GM12878 (cell line): ENCODE results near the gene C2. TPM values are rescaled to one million over a fixed set of nuclear protein-coding genes. Genes with fewer than 3 reads are reported as not detected.
"Not testable (repeated sequence)": the region's sequence is repeated elsewhere in the genome, so short reads cannot be mapped to it uniquely, and the experiment has no call there.

Experiments used
- ATAC-seq: fragments of 200-7000 bp; cut with Tn5 transposase; 3 replicates; pipeline ENCODE4 v1.9.1; 2020; ENCODE audit warnings: mild to moderate bottlenecking, moderate library complexity
- BruUV-seq: library from RNA; stranded (reverse); fragments of 400-500 nt; replicated peaks from 2 replicates; lab custom pipeline; 2021; lab: Mats Ljungman, UMichigan
- CTCF ChIA-PET: fragments of 300-600 bp; sonication (Branson Sonifier 250); formaldehyde crosslinking; extraction: SDS; loops from one replicate; lab custom pipeline; 2021; ENCODE audit warnings: inconsistent platforms; lab: Yijun Ruan, JAX
- POLR2A ChIA-PET: fragments of 350-600 bp; formaldehyde crosslinking; extraction: SDS; loops from one replicate; lab custom pipeline; 2021; ENCODE audit warnings: inconsistent platforms; lab: Charles Lee
- RAD21 ChIA-PET: fragments of 300-600 bp; sonication (Branson Sonifier 250); formaldehyde crosslinking; loops from one replicate; lab custom pipeline; 2023; ENCODE audit warnings: antibody characterized with exemption; ENCODE audit not compliant: unreplicated experiment; lab: Charles Lee
- SMC1A ChIA-PET: fragments of 300-600 bp; sonication (Branson Sonifier 250); formaldehyde crosslinking; loops from one replicate; lab custom pipeline; 2023; ENCODE audit not compliant: unreplicated experiment, uncharacterized antibody; lab: Charles Lee
- DNase-seq: peaks from one replicate; pipeline ENCODE4 v3.0.0-alpha.2; 2011; ENCODE audit warnings: low read depth, low spot score
- FAIRE-seq: peaks from 3 replicates; lab custom pipeline; 2011; peaks lifted over from hg19 to GRCh38; lab: Jason Lieb, UNC
- H2AFZ ChIP-seq: 2 replicates; pipeline ENCODE4 v1.6.0; 2011; ENCODE audit warnings: low read depth, low read length, control low read depth; ENCODE audit not compliant: control insufficient read depth
- H3K27ac ChIP-seq: 2 replicates; pipeline ENCODE4 v1.5.1; 2011; ENCODE audit warnings: control low read depth; ENCODE audit not compliant: control insufficient read depth, insufficient read depth
- H3K27me3 ChIP-seq, 2 experiments: replicated peaks in 1 of 2; 2 replicates each; pipeline versions ENCODE4 v1.6.0 to v1.6.1; 2011; ENCODE audit warnings: low read length in 1 of 2; ENCODE audit not compliant: control insufficient read depth in 2 of 2, insufficient read depth in 2 of 2
- H3K36me3 ChIP-seq, 2 experiments: 2 replicates each; pipeline ENCODE4 v1.5.1; 2011; ENCODE audit warnings: low read length in 1 of 2; ENCODE audit not compliant: control insufficient read depth in 2 of 2, insufficient read depth in 2 of 2
- H3K4me1 ChIP-seq: 2 replicates; pipeline ENCODE4 v1.6.1; 2011; ENCODE audit warnings: mild to moderate bottlenecking, low read length, moderate library complexity, mixed read lengths; ENCODE audit not compliant: control insufficient read depth, insufficient read depth
- H3K4me2 ChIP-seq: 2 replicates; pipeline ENCODE4 v1.6.0; 2011; ENCODE audit warnings: control low read depth; ENCODE audit not compliant: control insufficient read depth, insufficient read depth
- H3K4me3 ChIP-seq: fragments of 200-600 bp; sonication (generic); 2 replicates; pipeline ENCODE4 v1.5.1; 2016
- H3K79me2 ChIP-seq: 2 replicates; pipeline ENCODE4 v1.6.0; 2011; ENCODE audit warnings: low read length; ENCODE audit not compliant: control insufficient read depth, insufficient read depth
- H3K9ac ChIP-seq: 2 replicates; pipeline ENCODE4 v1.8.0; 2011; ENCODE audit warnings: low read length, control low read depth, mixed read lengths; ENCODE audit not compliant: control insufficient read depth, insufficient read depth
- H3K9me3 ChIP-seq: replicated peaks from 3 replicates; pipeline ENCODE4 v1.5.1; 2011; ENCODE audit warnings: mild to moderate bottlenecking, low read length; ENCODE audit not compliant: control insufficient read depth, insufficient read depth
- H4K20me1 ChIP-seq: 2 replicates; pipeline ENCODE4 v1.6.0; 2011; ENCODE audit not compliant: control insufficient read depth, insufficient read depth
- BACH1 ChIP-seq: fragments of 450-650 bp; IDR thresholded peaks from 2 replicates; pipeline ENCODE4 v1.6.1; 2017; ENCODE audit warnings: mild to moderate bottlenecking, borderline replicate concordance
- CBFB ChIP-seq: IDR thresholded peaks from 2 replicates; pipeline ENCODE4 v1.6.1; 2016; ENCODE audit warnings: antibody characterized with exemption, low read depth
- FOS ChIP-seq: IDR thresholded peaks from 3 replicates; pipeline ENCODE4 v1.6.1; 2011; ENCODE audit warnings: borderline replicate concordance; ENCODE audit not compliant: insufficient read length; ENCODE audit errors: extremely low read depth
- MEF2B ChIP-seq: fragments of 450-650 bp; IDR thresholded peaks from 2 replicates; pipeline ENCODE4 v1.6.1; 2018; ENCODE audit warnings: mild to moderate bottlenecking, moderate library complexity; ENCODE audit not compliant: partially characterized antibody, poor library complexity, severe bottlenecking
- RAD51 ChIP-seq: fragments of 450-650 bp; IDR thresholded peaks from 2 replicates; pipeline ENCODE4 v1.6.1; 2016; ENCODE audit warnings: moderate library complexity, mild to moderate bottlenecking, inconsistent platforms
- SRF ChIP-seq, 2 experiments: IDR thresholded peaks; 2 replicates each; pipeline ENCODE4 v1.6.1; 2011; ENCODE audit warnings: low read depth in 2 of 2, low read length in 2 of 2, mild to moderate bottlenecking in 1 of 2, moderate library complexity in 1 of 2
- SUPT20H ChIP-seq: IDR thresholded peaks from 2 replicates; pipeline ENCODE4 v1.6.1; 2011; ENCODE audit warnings: low read depth, mild to moderate bottlenecking, low read length, moderate library complexity, borderline replicate concordance; ENCODE audit not compliant: control insufficient read depth
- ZNF274 ChIP-seq: IDR thresholded peaks from one replicate; pipeline ENCODE4 v1.8.0; 2011; ENCODE audit not compliant: insufficient read length, insufficient read depth
- ZNF622 ChIP-seq: fragments of 450-650 bp; IDR thresholded peaks from 2 replicates; pipeline ENCODE4 v1.6.1; 2017; ENCODE audit warnings: mild to moderate bottlenecking, inconsistent platforms
- WGBS: methylation state at CpG from one replicate; pipeline ENCODE4 v1.1.6; 2016; ENCODE audit warnings: low lambda C conversion rate; ENCODE audit not compliant: insufficient replicate concordance, insufficient coverage; ENCODE audit errors: missing lambda C conversion rate; 5-methylcytosine and 5-hydroxymethylcytosine counted together
- in situ Hi-C: fragments of 300-500 bp; cut with MboI; formaldehyde crosslinking; loops from 9 replicates; pipeline ENCODE4 v1.14.3; 2018; ENCODE audit warnings: mixed read lengths
- intact Hi-C: fragments of 100-400 bp; cut with micrococcal nuclease; formaldehyde crosslinking; loops from one replicate; pipeline ENCODE4 v1.14.2; 2022; ENCODE audit not compliant: unreplicated experiment
- polyA plus RNA-seq, 11 experiments: library from polyadenylated mRNA; depleted of rRNA in 4 of 11; unstranded in 6 of 11; stranded (reverse) in 5 of 11; fragments of >200 nt; fragmentation: Nextera tagmentation in 4 of 11; fragmentation: Illumina TruSeq in 1 of 11; extraction: Ambion mirVana in 4 of 11; extraction: Trizol in 1 of 11; gene quantifications; 1 replicate in 1 of 11; 2 replicates in 10 of 11; pipeline versions ENCODE4 v1.2.1 to v1.2.3, GENCODE V29; 2011 to 2016; ENCODE audit warnings: inconsistent platforms in 2 of 11, missing spikeins in 2 of 11, low read depth in 1 of 11
- total RNA-seq, 4 experiments: library from RNA; depleted of rRNA in 3 of 4; stranded (reverse); fragments of >200 nt in 3 of 4; fragmentation: Illumina TruSeq in 1 of 4; extraction: Trizol in 1 of 4; gene quantifications; 2 replicates each; pipeline versions ENCODE4 v1.2.1 to v1.2.3, GENCODE V29; 2013 to 2021

Gene C2
- total and polyA plus RNA-seq, 10 of the 15 experiments (the other 5 are each of a cell fraction or from before 2014, with no cell fraction given) = 0.06 to 0.97 (median 0.21) TPM; not detected in 5

GRCh38 chr6:31930962-31931361 is 3.4 kb downstream of the C2 start:
- SMC1A ChIA-PET = no interaction called here
- Histone ChIP-seq H3K4me2 (no peak overlapping the region), H3K36me3 (no peaks in the 10 kb centered on the region), H3K4me3 (no peak overlapping the region), H3K9ac (no peak overlapping the region), H2AFZ (no peak overlapping the region), H3K27me3 (no peaks in the 10 kb centered on the region; a peak in 1 of 4 replicates), H4K20me1 (no peaks in the 10 kb centered on the region), H3K4me1 (no peaks in the 10 kb centered on the region), H3K9me3 (no peaks in the 10 kb centered on the region; the same call in 2 of the 3 replicates), H3K27ac (no peak overlapping the region), H3K79me2 (no peaks in the 10 kb centered on the region)
- 58% methylated on average over 1 of the region's 1 CpG for WGBS
- BruUV-seq = no TSS peak
- FAIRE-seq = no peak
- TF ChIP-seq ZNF622 = no peak
- TF ChIP-seq FOS = no peak
- no peak for TF ChIP-seq SUPT20H
- TF ChIP-seq CBFB = no peak
- no peak for TF ChIP-seq ZNF274
- no peak for TF ChIP-seq SRF (IDR thresholded peaks at IDR 0.05; ENCODE audit: low read depth in 2 of 2, low read length in 2 of 2)
- TF ChIP-seq BACH1 = no peak
- TF ChIP-seq RAD51 = no peak
- TF ChIP-seq MEF2B = no peak
- POLR2A ChIA-PET = no interaction called here
- no peak for DNase-seq
- in situ Hi-C loops (no loop called here), intact Hi-C loops (no loop called here)
- RAD21 ChIA-PET = interaction anchor here (1.2 kb wide), 1 partner anchor 41 kb away, joined by 3 read pairs; the partner anchor contains the start of gene DXO
- CTCF ChIA-PET = no interaction called here
- ATAC-seq = no peak

DNA sequence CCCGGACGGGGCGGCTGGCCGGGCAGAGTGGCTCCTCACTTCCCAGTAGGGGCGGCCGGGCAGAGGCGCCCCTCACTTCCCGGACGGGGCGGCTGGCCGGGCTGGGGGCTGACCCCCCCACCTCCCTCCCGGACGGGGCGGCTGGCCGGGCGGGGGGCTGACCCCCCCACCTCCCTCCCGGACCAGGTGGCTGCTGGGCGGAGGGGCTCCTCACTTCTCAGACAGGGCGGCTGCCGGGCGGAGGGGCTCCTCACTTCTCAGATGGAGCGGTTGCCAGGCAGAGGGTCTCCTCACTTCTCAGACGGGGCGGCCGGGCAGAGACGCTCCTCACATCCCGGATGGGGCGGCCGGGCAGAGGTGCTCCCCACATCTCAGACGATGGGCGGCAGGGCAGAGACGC is 4.6 kb downstream of the C2 start:
- H3K27ac ChIP-seq, H3K9me3 ChIP-seq, H4K20me1 ChIP-seq, H3K9ac ChIP-seq, POLR2A ChIA-PET, DNase-seq, H3K27me3 ChIP-seq, SMC1A ChIA-PET, H3K36me3 ChIP-seq, FAIRE-seq, ATAC-seq, RAD21 ChIA-PET, H3K79me2 ChIP-seq, H3K4me1 ChIP-seq, intact Hi-C loops, CTCF ChIA-PET, H3K4me2 ChIP-seq, in situ Hi-C loops, BruUV-seq, H2AFZ ChIP-seq, H3K4me3 ChIP-seq: not testable (repeated sequence)
- 78% methylated on average over 8 of the region's 32 CpGs for WGBS
